T-helper 1 cell (primary cell): Measurements from ENCODE around the gene EXOSC9.
"Not testable (repeated sequence)": the region's sequence is repeated elsewhere in the genome, so short reads cannot be mapped to it uniquely, and the experiment has no call there.

ENCODE experiments used
- DNase-seq, 5 donors: peaks; one replicate each; pipeline ENCODE4 v3.0.0-alpha.2; 2012 to 2020
- total RNA-seq, 4 donors: gene quantifications; one replicate each; lab custom pipeline; 2026; lab: John Stamatoyannopoulos, UW

The EXOSC9 gene
- 74.2 to 91.7 (median 86.8) reads per million in 4 donors for total RNA-seq

DNA sequence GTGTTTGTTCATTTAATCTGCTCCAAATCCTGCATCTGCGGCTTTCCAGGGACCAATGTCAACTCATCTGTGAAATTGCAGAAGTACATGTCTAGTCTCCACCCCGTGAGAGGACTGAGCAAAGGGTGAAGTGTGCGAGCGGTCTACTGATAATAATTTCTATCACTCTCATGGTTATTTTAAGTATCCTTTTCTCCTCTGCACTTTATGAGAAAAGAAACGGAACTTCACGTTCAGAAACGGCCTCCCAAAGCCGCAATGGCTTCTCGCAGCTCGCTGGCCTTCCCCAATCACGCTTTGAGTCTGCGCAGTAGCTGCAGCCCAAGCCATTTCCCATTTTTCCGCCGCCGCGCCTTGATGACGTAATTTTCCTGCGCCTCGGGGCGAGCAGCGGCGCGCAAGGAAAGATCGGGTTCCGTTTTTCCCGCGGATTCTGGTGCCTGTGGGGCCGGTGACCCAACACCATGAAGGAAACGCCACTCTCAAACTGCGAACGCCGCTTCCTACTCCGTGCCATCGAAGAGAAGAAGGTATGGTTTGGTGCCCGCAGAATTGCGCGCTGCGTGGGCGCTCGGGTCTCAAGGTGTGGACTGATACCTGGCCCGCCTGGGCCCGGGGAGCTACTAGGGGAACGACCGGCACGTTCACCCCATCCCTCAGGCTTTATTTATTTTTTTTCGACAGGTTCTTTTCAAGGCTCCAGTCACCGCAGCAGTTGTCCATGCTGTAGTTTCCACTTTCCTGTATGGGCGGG, at the start of gene EXOSC9:
TSS of gene EXOSC9 (plus strand) at position 363 of the 754 bp plus-strand sequence. CDS start at position 465, 102 bp downstream.
- DNase-seq: peak; percentile 83 to 94 (median 91)

GRCh38 chr4:121752142-121752541, 49.0 kb upstream of the EXOSC9 start:
- DNase-seq: not testable (repeated sequence)

GRCh38 chr4:121758925-121759568, 42.1 kb upstream of the EXOSC9 start:
- DNase-seq: no peak

DNA sequence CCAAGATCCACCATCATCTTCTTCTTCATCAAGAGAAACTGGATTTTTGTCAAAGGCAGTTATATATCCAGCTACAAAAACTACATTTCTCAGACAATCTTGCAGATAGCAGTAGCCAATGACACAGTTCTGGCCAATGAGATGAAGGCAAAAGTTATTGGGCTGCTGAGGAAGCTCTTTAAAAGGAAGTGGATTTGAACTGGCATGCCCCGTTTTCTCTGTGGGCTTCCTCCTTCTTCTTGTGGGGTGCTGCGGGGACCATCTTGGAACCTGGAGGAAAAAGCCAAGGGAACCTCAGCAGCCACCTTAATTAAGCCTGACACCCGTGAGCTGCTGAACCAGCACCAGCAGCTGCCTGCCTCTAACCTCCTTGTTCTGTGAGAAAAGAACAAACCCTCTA, 40.9 kb upstream of the EXOSC9 start:
- DNase-seq: no peak

DNA sequence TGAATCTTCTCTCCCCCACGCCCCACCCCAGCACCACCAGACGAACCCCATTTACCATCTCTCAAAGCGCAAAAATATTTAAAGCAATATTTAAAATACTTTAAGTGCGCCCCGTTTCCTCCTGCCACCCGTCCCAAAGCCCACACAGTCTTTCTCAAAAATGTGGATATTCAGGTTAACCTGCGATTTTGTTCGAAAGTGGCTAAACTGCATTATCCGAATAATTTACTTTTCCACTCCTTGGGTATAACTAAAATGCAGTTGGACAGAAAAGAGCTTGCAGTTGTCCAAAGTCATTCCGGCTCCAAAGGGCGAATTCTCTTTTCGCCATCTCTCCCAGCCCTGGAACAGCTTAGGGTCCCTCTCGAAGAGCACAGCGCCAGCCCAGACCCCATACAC, 36.8 kb upstream of the EXOSC9 start:
- no peak for DNase-seq

GRCh38 chr4:121764702-121765367, 36.3 kb upstream of the EXOSC9 start, which contains the start of gene SMIM43:
Gene SMIM43, minus strand, starts transcription at chr4:121765164. Its CDS starts 59 bp downstream, at chr4:121765105.
- DNase-seq: no peak

GRCh38 chr4:121765368-121765705, 35.8 kb upstream of the EXOSC9 start:
- no peak for DNase-seq

DNA sequence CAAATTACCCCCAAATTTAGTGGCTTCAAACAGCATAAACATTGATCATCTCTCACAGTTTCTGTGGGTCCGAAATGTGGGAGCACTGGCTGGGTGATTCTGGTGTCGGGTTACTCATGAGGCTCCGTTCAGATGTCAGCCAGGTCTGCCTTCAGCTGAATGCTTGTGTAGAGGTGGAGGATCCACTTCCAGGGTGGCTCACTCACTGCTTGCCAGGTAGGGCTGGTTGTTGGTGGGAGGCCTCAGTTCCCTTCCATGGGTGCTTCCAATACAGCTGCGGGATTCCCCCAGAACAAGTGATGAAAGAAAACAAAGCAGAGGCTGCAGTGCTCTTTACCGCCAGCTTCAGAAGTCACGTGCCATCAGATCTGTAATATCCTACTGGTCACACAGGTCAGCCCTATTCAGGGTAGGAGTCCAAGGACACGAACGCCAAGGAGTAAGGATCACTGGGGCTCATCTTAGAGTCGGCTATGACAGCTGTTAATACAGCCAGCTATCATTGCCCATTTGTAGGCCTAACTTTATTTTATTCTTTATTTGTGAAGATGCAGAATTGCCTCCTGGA, 35.1 kb upstream of the EXOSC9 start:
- DNase-seq: no peak

- no peak for DNase-seq
Observed at GRCh38 chr4:121767166-121767565, 34.0 kb upstream of the EXOSC9 start.

GRCh38 chr4:121769341-121769740, 31.8 kb upstream of the EXOSC9 start:
- DNase-seq: no peak

DNA sequence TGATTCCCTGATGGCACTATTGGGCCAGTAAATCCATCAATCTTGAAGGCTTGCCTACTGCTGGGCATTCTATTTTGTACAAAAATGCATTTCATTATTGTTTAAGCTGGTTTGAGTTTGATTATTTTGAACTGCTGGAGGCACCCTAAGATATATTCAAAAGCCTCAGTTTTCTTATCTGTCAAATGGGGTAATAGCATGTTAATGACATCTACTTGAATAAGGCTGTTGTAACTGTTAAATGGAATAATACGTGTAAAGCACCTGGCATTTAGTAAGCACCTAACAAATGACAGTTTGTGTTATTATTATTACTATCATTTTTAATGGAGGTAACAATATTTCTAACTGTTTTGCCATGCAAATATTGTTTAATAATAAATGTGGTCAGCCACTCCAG, 29.3 kb upstream of the EXOSC9 start:
- DNase-seq: no peak

DNA sequence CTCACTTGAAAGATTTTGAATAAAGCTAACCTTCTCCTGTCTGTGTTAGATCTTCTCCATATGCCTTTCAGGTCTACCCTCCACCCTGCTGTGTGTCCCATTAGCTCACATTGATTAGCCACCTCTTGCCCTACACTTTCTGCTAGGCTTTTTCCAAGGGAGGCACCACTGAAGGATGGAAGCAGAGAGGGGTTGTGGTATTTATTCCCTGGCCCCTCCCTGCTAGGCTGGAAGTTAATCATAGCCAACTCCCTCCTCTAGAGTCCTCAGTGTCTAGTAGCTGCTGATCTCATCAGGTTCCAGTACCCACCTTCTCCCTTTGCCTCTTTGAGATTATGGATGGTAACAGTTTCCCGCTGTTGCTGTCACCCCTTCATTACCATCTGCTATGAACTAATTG, 27.2 kb upstream of the EXOSC9 start:
- DNase-seq: no peak

GRCh38 chr4:121776610-121777401, 24.3 kb upstream of the EXOSC9 start:
- no peak for DNase-seq

- DNase-seq: no peak
Observed at GRCh38 chr4:121777625-121778024, 23.5 kb upstream of the EXOSC9 start.

DNA sequence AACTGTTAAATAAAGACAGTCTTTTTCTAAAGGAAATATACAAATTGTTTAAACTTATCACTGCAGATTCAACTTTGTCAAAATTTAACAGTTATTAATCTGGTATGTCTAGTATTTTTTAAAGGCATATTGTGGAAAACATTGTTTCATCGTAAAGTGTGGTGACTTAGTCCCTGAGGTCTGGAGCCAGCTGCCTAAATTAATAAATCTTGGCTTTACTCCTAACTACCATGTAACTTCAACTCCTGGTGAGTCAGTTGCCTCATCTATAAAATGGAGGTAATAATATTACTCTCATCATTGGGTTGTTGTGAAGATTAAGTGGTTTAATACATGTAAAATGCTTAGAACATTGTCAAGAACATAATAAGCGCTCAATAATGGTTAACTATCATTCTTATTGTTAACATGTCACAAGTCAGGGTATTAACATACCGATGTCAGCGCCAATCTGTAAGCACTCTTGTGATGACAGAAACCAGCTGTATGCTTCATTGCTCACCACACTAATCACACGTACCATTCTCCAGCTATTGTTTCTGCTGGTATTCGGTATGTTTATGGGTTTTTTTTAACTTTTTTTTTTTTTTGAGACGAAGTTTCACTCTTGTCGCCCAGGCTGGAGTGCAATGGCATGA, 22.0 kb upstream of the EXOSC9 start:
- DNase-seq: no peak

DNA sequence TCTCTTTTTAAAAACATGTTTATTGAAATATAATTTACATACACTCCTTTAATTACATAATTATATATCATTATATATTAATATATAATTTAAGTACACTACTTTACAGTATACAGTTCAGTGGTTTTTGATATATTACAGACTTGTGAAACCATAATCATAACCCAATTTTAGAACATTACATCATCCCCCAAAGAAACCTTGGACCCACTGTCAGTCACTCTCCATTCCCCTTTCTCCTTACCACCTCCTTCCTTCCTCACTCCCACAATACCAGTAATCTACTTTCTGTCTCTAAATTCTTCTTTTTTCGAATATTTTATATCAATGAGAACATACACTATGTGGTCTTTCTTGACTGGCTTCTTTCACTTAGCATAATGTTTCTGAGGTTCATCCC, 17.9 kb upstream of the EXOSC9 start:
- DNase-seq: no peak

GRCh38 chr4:121784401-121784800, 16.7 kb upstream of the EXOSC9 start:
- DNase-seq: no peak

- DNase-seq: no peak
Observed at GRCh38 chr4:121784975-121785374, 16.1 kb upstream of the EXOSC9 start.

- no peak for DNase-seq
Observed at GRCh38 chr4:121785479-121785878, 15.6 kb upstream of the EXOSC9 start.

DNA sequence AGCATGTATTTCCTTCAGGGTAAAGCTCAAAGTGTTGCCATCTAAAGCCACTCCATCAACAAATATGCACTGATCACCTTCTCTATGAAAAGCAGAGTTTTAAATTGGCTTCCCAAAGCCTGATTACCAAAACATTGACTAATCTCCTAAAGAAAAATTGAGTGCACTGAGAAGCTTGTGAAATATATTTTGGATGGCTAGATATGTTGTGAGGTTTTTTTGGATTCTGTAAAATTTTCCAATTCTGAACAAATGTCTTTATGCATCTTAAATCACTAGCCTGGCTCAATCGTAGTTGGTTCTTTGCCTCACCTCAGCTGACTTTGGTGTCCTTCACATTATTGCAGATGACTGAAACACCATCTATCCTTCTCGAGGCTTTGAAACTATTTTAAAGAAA, 14.9 kb upstream of the EXOSC9 start:
- DNase-seq: no peak

- peak in 1 of 5 donors; percentile 46 for DNase-seq
Observed at GRCh38 chr4:121788896-121789295, 12.2 kb upstream of the EXOSC9 start.

- DNase-seq: no peak
Observed at GRCh38 chr4:121789455-121789854, 11.7 kb upstream of the EXOSC9 start.
